Adrenal gland (tissue), 19 donors: Measurements from ENCODE around the gene DST. TPM values are rescaled to one million over a fixed set of nuclear protein-coding genes. Genes with fewer than 3 reads are reported as not detected.

Experiments
- DNase-seq, 7 donors: peaks; one replicate each; pipeline ENCODE4 v3.0.0-alpha.2; 2019 to 2020
- H3K27ac ChIP-seq, 5 donors: fragments of 200-600 bp; sonication (generic) in 4 of 5; 1 replicate in 3 of 5; 2 replicates in 2 of 5; pipeline versions ENCODE4 v1.5.1 to v1.8.0; 2016 to 2020; ENCODE audit warnings: mild to moderate bottlenecking in 1 of 5
- H3K27me3 ChIP-seq: fragments of 200-600 bp; 2 replicates; pipeline ENCODE4 v1.8.0; 2021
- H3K36me3 ChIP-seq, 2 donors: fragments of 200-600 bp; replicated peaks in 1 of 2; 1 replicate in 1 of 2; 2 replicates in 1 of 2; pipeline versions ENCODE4 v1.5.1 to v1.8.0; 2018 to 2022
- H3K4me1 ChIP-seq, 2 donors: fragments of 200-600 bp; replicated peaks in 1 of 2; 1 replicate in 1 of 2; 2 replicates in 1 of 2; pipeline versions ENCODE4 v1.5.1 to v1.8.0; 2018 to 2021
- H3K4me3 ChIP-seq, 4 donors: fragments of 200-600 bp; sonication (generic) in 3 of 4; one replicate each; pipeline ENCODE4 v1.5.1; 2016 to 2018
- H3K9me3 ChIP-seq, 3 donors: fragments of 200-600 bp; sonication (generic) in 1 of 3; replicated peaks in 1 of 3; 1 replicate in 2 of 3; 2 replicates in 1 of 3; pipeline versions ENCODE4 v1.5.1 to v1.8.0; 2016 to 2021
- CTCF ChIP-seq, 6 experiments: fragments of 450-650 bp in 4 of 6; fragments of 200-600 bp in 2 of 6; sonication (generic) in 1 of 6; IDR thresholded peaks; 1 replicate in 5 of 6; 2 replicates in 1 of 6; pipeline versions ENCODE4 v1.5.1 to v1.8.0; 2016 to 2021; ENCODE audit warnings: antibody characterized with exemption in 6 of 6, mild to moderate bottlenecking in 2 of 6, moderate library complexity in 1 of 6
- POLR2A ChIP-seq, 2 donors: fragments of 450-650 bp; IDR thresholded peaks; one replicate each; pipeline ENCODE4 v1.6.1; 2017; ENCODE audit warnings: antibody characterized with exemption in 2 of 2, mild to moderate bottlenecking in 2 of 2, moderate library complexity in 1 of 2
- WGBS, 4 donors: extraction: QIAGEN DNeasy Blood & Tissue Kit in 2 of 4; methylation state at CpG; one replicate each; pipeline versions ENCODE4 v1.1.5 to v1.1.7; 2013 to 2017; 5-methylcytosine and 5-hydroxymethylcytosine counted together
- intact Hi-C, 2 donors: fragments of 100-400 bp; cut with DNase I; formaldehyde crosslinking; loops; one replicate each; pipeline versions ENCODE4 v1.14.1 to v1.15.0; 2022 to 2023
- long read RNA-seq, 10 donors: library from polyadenylated mRNA in 3 of 10; unstranded in 2 of 10; stranded (forward) in 1 of 10; transcript quantifications; one replicate each; pipeline ENCODE4 v2.0.0 and lab custom pipeline, GENCODE V29; 2021 to 2026
- polyA plus RNA-seq, 3 donors: library from polyadenylated mRNA; stranded (reverse); fragments of 200-250 nt in 2 of 3; fragments of 350-450 nt in 1 of 3; fragmentation: Illumina TruSeq in 1 of 3; extraction: RNeasy Lipid Tissue Mini Kit (QIAGEN cat#74804) in 1 of 3; gene quantifications; one replicate each; pipeline ENCODE4 v1.2.3, GENCODE V29; 2013 to 2014
- total RNA-seq, 9 donors: library from RNA; depleted of rRNA in 4 of 9; stranded (reverse); fragments of >200 nt in 4 of 9; fragments of 120-200 nt in 1 of 9; fragmentation: NEBNext Ultra II Directional in 1 of 9; extraction: Animal tissue kit (Norgen Biotek cat#: 25700) in 1 of 9; gene quantifications; one replicate each; pipeline versions ENCODE4 v1.1.0 to v1.2.4, GENCODE V29; 2013 to 2023
- donor health status: healthy with polysubstance abuse.
- donor health status: Bipolar disorder and iron deficiency.
- donor health status: DM: yes; HTN: yes; CAD: no.
- donor health status: DM: no; HTN: no; CAD: no.
- donor health status: DM: no; HTN: no; CAD: no.
- donor health status: DM: yes; HTN: yes; CAD: no.

The DST gene
- 100 to 1,000 TPM; 197 to 418 (median 293) TPM for total RNA-seq
- 100 to 1,000 TPM; 105 to 208 (median 164) TPM for polyA plus RNA-seq
- long read RNA-seq, donor 1, partial matches to known transcripts = 0 of 8 reads
- long read RNA-seq, donor 1, other reads (novel, unspliced or antisense) = 0 of 8 reads
- long read RNA-seq, donor 2, partial matches to known transcripts = 0 of 6 reads
- long read RNA-seq, donor 2, other reads (novel, unspliced or antisense) = 0 of 6 reads
- long read RNA-seq, donor 3, partial matches to known transcripts = 0 of 4 reads
- long read RNA-seq, donor 3, other reads (novel, unspliced or antisense) = 0 of 4 reads
- long read RNA-seq, donor 4, partial matches to known transcripts = 32 of 49 reads
- long read RNA-seq, donor 4, other reads (novel, unspliced or antisense) = 14 of 49 reads
- long read RNA-seq, donor 5, partial matches to known transcripts = 1 of 6 reads
- long read RNA-seq, donor 5, other reads (novel, unspliced or antisense) = 4 of 6 reads
- long read RNA-seq, donor 6, partial matches to known transcripts = 36 of 48 reads
- long read RNA-seq, donor 6, other reads (novel, unspliced or antisense) = 11 of 48 reads
- long read RNA-seq, donor 7, partial matches to known transcripts = 0 of 5 reads
- long read RNA-seq, donor 7, other reads (novel, unspliced or antisense) = 0 of 5 reads
- long read RNA-seq, donor 8, partial matches to known transcripts = 25 of 32 reads
- long read RNA-seq, donor 8, other reads (novel, unspliced or antisense) = 0 of 32 reads
- long read RNA-seq, donor 9, partial matches to known transcripts = 8 of 14 reads
- long read RNA-seq, donor 9, other reads (novel, unspliced or antisense) = 0 of 14 reads
- long read RNA-seq, donor 10, partial matches to known transcripts = 19 of 25 reads
- long read RNA-seq, donor 10, other reads (novel, unspliced or antisense) = 0 of 25 reads

GRCh38 chr6:56642366-56643261 lies at the start of gene DST:
TSS of gene DST (minus strand) at chr6:56642889.
- intact Hi-C loops = no loop called here
- no peak for TF ChIP-seq POLR2A (IDR thresholded peaks at IDR 0.05)
- TF ChIP-seq CTCF (IDR thresholded peaks at IDR 0.05) = no peak
- H3K9me3 ChIP-seq = no peaks in the 10 kb centered on the region
- no peak for DNase-seq
- no peak within 1 kb of the TSS for H3K27ac ChIP-seq
- peaks cover 0 to 22% of the 10 kb centered on the region in 2 donors for H3K36me3 ChIP-seq
- peaks cover 3 to 9% of the 10 kb centered on the region in 2 donors for H3K4me1 ChIP-seq
- H3K27me3 ChIP-seq = no peaks in the 10 kb centered on the region
- 83 to 87% (median 85%) methylated on average over 7 of the region's 7 CpGs for WGBS, 4 donors
- no peak within 1 kb of the TSS for H3K4me3 ChIP-seq

GRCh38 chr6:56691814-56692213 lies 49.1 kb upstream of the DST start:
- WGBS, 4 donors = 28 to 57% (median 44%) methylated on average over 1 of the region's 1 CpG
- Histone ChIP-seq H3K27ac (peak overlapping the region in 4 of 5 donors; percentile 68 to 83 (median 81)), H3K9me3 (no peaks in the 10 kb centered on the region), H3K4me1 (peaks cover 20 to 79% of the 10 kb centered on the region in 2 donors), H3K27me3 (no peaks in the 10 kb centered on the region), H3K4me3 (peak overlapping the region in 2 of 4 donors; percentile 12 to 45), H3K36me3 (no peaks in the 10 kb centered on the region)
- TF ChIP-seq POLR2A (IDR thresholded peaks at IDR 0.05) = no peak
- TF ChIP-seq CTCF (IDR thresholded peaks at IDR 0.05) = no peak
- DNase-seq = no peak
- intact Hi-C loops = no loop called here

GRCh38 chr6:56691286-56691595 lies 48.6 kb upstream of the DST start:
- Histone ChIP-seq H3K27me3 (no peaks in the 10 kb centered on the region), H3K27ac (peak overlapping the region in 2 of 5 donors; percentile 14 to 83), H3K36me3 (no peaks in the 10 kb centered on the region), H3K4me1 (peaks cover 20 to 79% of the 10 kb centered on the region in 2 donors), H3K9me3 (no peaks in the 10 kb centered on the region), H3K4me3 (peak overlapping the region in 1 of 4 donors; percentile 45)
- no peak for DNase-seq
- WGBS, 4 donors = 59 to 70% (median 64%) methylated on average over 2 of the region's 2 CpGs
- no peak for TF ChIP-seq POLR2A (IDR thresholded peaks at IDR 0.05)
- TF ChIP-seq CTCF (IDR thresholded peaks at IDR 0.05) = no peak
- intact Hi-C loops = no loop called here
